22Rv1 (cell line): Measurements from ENCODE around the gene TMEM11.

ENCODE experiments used
- H3K27ac ChIP-seq: fragments of 450-650 bp; 2 replicates; pipeline ENCODE4 v1.5.1; 2017
- CTCF ChIP-seq: fragments of 450-650 bp; IDR thresholded peaks from 2 replicates; pipeline ENCODE4 v1.5.1; 2017; ENCODE audit warnings: mild to moderate bottlenecking
- ZFX ChIP-seq: fragments of 450-650 bp; IDR thresholded peaks from 2 replicates; pipeline ENCODE4 v1.6.1; 2017; ENCODE audit warnings: antibody characterized with exemption, borderline replicate concordance

Gene TMEM11

GRCh38 chr17:21170809-21171208, 43.2 kb downstream of the TMEM11 start:
- no peak overlapping the region for H3K27ac ChIP-seq

GRCh38 chr17:21169496-21169895, 44.5 kb downstream of the TMEM11 start:
- TF ChIP-seq ZFX (no peak), CTCF (no peak)
- no peak overlapping the region for H3K27ac ChIP-seq

More at GRCh38 chr17:21170809-21171208, 43.2 kb downstream of the TMEM11 start:
- no peak for TF ChIP-seq CTCF
- TF ChIP-seq ZFX: no peak

- no peak overlapping the region for H3K27ac ChIP-seq
- TF ChIP-seq CTCF: no peak
- no peak for TF ChIP-seq ZFX
Observed at GRCh38 chr17:21168555-21168865, 45.5 kb downstream of the TMEM11 start.

- TF ChIP-seq CTCF: no peak
- TF ChIP-seq ZFX: no peak
- H3K27ac ChIP-seq: no peak overlapping the region
Observed at GRCh38 chr17:21167303-21167702, 46.7 kb downstream of the TMEM11 start.

- H3K27ac ChIP-seq: no peak overlapping the region
- TF ChIP-seq ZFX (no peak), CTCF (no peak)
Observed at GRCh38 chr17:21166595-21167210, 47.3 kb downstream of the TMEM11 start.

GRCh38 chr17:21165922-21166594, 47.9 kb downstream of the TMEM11 start:
- no peak overlapping the region for H3K27ac ChIP-seq
- TF ChIP-seq CTCF: no peak
- TF ChIP-seq ZFX: no peak

- H3K27ac ChIP-seq: no peak overlapping the region
- no peak for TF ChIP-seq ZFX
- no peak for TF ChIP-seq CTCF
Observed at GRCh38 chr17:21164620-21165019, 49.3 kb downstream of the TMEM11 start.
